Transverse colon (tissue), 4 donors: ENCODE measurements around the gene ARPP21.

Experiments used
- CTCF ChIP-seq, 5 experiments: fragments of 200-600 bp in 3 of 5; fragments of 450-650 bp in 2 of 5; sonication (generic) in 3 of 5; IDR thresholded peaks; 1 replicate in 2 of 5; 2 replicates in 3 of 5; pipeline ENCODE4 v1.5.1; 2016 to 2017; ENCODE audit warnings: antibody characterized with exemption in 5 of 5, inconsistent platforms in 3 of 5, mild to moderate bottlenecking in 2 of 5, moderate library complexity in 1 of 5
- POLR2A ChIP-seq: fragments of 450-650 bp; IDR thresholded peaks from one replicate; pipeline ENCODE4 v1.6.1; 2016; ENCODE audit warnings: antibody characterized with exemption, mild to moderate bottlenecking, moderate library complexity
- POLR2AphosphoS5 ChIP-seq, 3 donors: sonication (generic); formaldehyde crosslinking; IDR thresholded peaks; one replicate each; pipeline ENCODE4 v1.6.1; 2016; ENCODE audit warnings: antibody characterized with exemption in 3 of 3

GRCh38 chr3:35635926-35636683, 3.2 kb upstream of the ARPP21 start:
- TF ChIP-seq CTCF (IDR thresholded peaks at IDR 0.05) (no peak), POLR2A (no peak), POLR2AphosphoS5 (IDR thresholded peaks at IDR 0.05) (no peak)
